HepG2 (cell line): ENCODE data around the gene COL13A1. TPM values are rescaled to one million over a fixed set of nuclear protein-coding genes. Genes with fewer than 3 reads are reported as not detected.

Experiments
- ATAC-seq: fragments of 200-7000 bp; cut with Tn5 transposase; 3 replicates; pipeline ENCODE4 v1.9.1; 2020; ENCODE audit warnings: mild to moderate bottlenecking, moderate library complexity
- BruUV-seq: library from RNA; stranded (reverse); fragments of 400-500 nt; replicated peaks from 2 replicates; lab custom pipeline; 2021; lab: Mats Ljungman, UMichigan
- CTCF ChIA-PET: fragments of 300-600 bp; formaldehyde crosslinking; extraction: SDS; loops from one replicate; lab custom pipeline; 2021; ENCODE audit warnings: low total read pairs, inconsistent platforms, low intra/inter-chr PET ratio; lab: Yijun Ruan, JAX
- POLR2A ChIA-PET: fragments of 350-600 bp; sonication (Branson Sonifier 250); formaldehyde crosslinking; loops from one replicate; lab custom pipeline; 2020; ENCODE audit warnings: antibody characterized with exemption, inconsistent platforms; lab: Yijun Ruan, JAX
- DNase-seq: peaks from one replicate; pipeline ENCODE4 v3.0.0-alpha.2; 2015; ENCODE audit warnings: low spot score
- FAIRE-seq: peaks from 3 replicates; lab custom pipeline; 2011; peaks lifted over from hg19 to GRCh38; lab: Jason Lieb, UNC
- H2AFZ ChIP-seq: one replicate; pipeline ENCODE4 v1.6.1; 2011; ENCODE audit warnings: low read length, inconsistent platforms
- H3K27ac ChIP-seq: fragments of 300-600 bp; 3 replicates; pipeline ENCODE4 v1.8.0; 2011; ENCODE audit warnings: mixed run types, mild to moderate bottlenecking, mixed read lengths, low read length, inconsistent platforms; ENCODE audit not compliant: insufficient read depth; ENCODE audit errors: extremely low read length
- H3K27me3 ChIP-seq, 2 experiments: fragments of 200-600 bp in 1 of 2; 2 replicates in 1 of 2; 3 replicates in 1 of 2; pipeline versions ENCODE4 v1.6.0 to v1.8.0; 2011; ENCODE audit warnings: low read length in 2 of 2, mild to moderate bottlenecking in 2 of 2, moderate library complexity in 2 of 2, inconsistent platforms in 1 of 2; ENCODE audit not compliant: insufficient read depth in 2 of 2, control insufficient read depth in 1 of 2
- H3K36me3 ChIP-seq, 2 experiments: fragments of 200-600 bp in 1 of 2; replicated peaks in 1 of 2; 2 replicates in 1 of 2; 3 replicates in 1 of 2; pipeline versions ENCODE4 v1.5.1 to v1.8.0; 2011; ENCODE audit warnings: low read length in 2 of 2, inconsistent platforms in 1 of 2; ENCODE audit not compliant: insufficient read depth in 2 of 2, control insufficient read depth in 1 of 2
- H3K4me1 ChIP-seq: 2 replicates; pipeline ENCODE4 v1.5.1; 2012; ENCODE audit warnings: low read length, inconsistent platforms; ENCODE audit not compliant: insufficient read depth
- H3K4me2 ChIP-seq: 2 replicates; pipeline ENCODE4 v1.6.0; 2011; ENCODE audit warnings: low read depth, low read length, inconsistent platforms
- H3K4me3 ChIP-seq, 3 experiments: fragments of 200-600 bp in 1 of 3; sonication (generic), shearing (Covaris generic) in 1 of 3; replicated peaks in 1 of 3; 2 replicates each; pipeline ENCODE4 v1.5.1; 2011 to 2016; ENCODE audit warnings: low read length in 3 of 3, inconsistent platforms in 2 of 3, low read depth in 2 of 3, mild to moderate bottlenecking in 2 of 3, control low read depth in 1 of 3, mixed read lengths in 1 of 3; ENCODE audit not compliant: insufficient read depth in 1 of 3
- H3K79me2 ChIP-seq: one replicate; pipeline ENCODE4 v1.6.1; 2011; ENCODE audit warnings: low read length, inconsistent platforms; ENCODE audit not compliant: insufficient read depth
- H3K9ac ChIP-seq: 2 replicates; pipeline ENCODE4 v1.6.0; 2011; ENCODE audit warnings: mild to moderate bottlenecking, low read depth, low read length, inconsistent platforms; ENCODE audit not compliant: insufficient read depth
- H3K9me3 ChIP-seq: 2 replicates; pipeline ENCODE4 v1.5.1; 2012; ENCODE audit warnings: mild to moderate bottlenecking, low read length
- H4K20me1 ChIP-seq: 2 replicates; pipeline ENCODE4 v1.6.0; 2011; ENCODE audit warnings: inconsistent platforms, mild to moderate bottlenecking, low read length, moderate library complexity; ENCODE audit not compliant: insufficient read depth
- ARHGAP35 ChIP-seq: sonication (generic); formaldehyde crosslinking; IDR thresholded peaks from 2 replicates; pipeline ENCODE4 v1.9.0; 2022; ENCODE audit warnings: mild to moderate bottlenecking, inconsistent platforms, moderate library complexity, missing genetic modification reagents, borderline replicate concordance
- FOXM1 ChIP-seq: sonication (generic); formaldehyde crosslinking; IDR thresholded peaks from 2 replicates; pipeline ENCODE4 v1.5.0; 2020; ENCODE audit warnings: missing genetic modification reagents
- PBX2 ChIP-seq: IDR thresholded peaks from 2 replicates; pipeline ENCODE4 v1.6.1; 2016; ENCODE audit warnings: control low read depth
- PRPF4 ChIP-seq: fragments of 200-400 bp; formaldehyde crosslinking; IDR thresholded peaks from 2 replicates; pipeline ENCODE4 v1.6.1; 2016; ENCODE audit warnings: low read length, low read depth; ENCODE audit not compliant: poor library complexity, severe bottlenecking
- RBAK ChIP-seq: sonication (generic); formaldehyde crosslinking; IDR thresholded peaks from 2 replicates; pipeline ENCODE4 v1.5.1; 2020; ENCODE audit warnings: mild to moderate bottlenecking, missing genetic modification reagents
- RFXAP ChIP-seq: sonication (generic); formaldehyde crosslinking; IDR thresholded peaks from 2 replicates; pipeline ENCODE4 v1.4.0; 2020; ENCODE audit warnings: missing genetic modification reagents, borderline replicate concordance
- RORA ChIP-seq: sonication (generic); formaldehyde crosslinking; IDR thresholded peaks from 2 replicates; pipeline ENCODE4 v1.5.0; 2020; ENCODE audit warnings: mild to moderate bottlenecking, missing genetic modification reagents, moderate library complexity
- ZBTB42 ChIP-seq: sonication (generic); formaldehyde crosslinking; IDR thresholded peaks from 2 replicates; pipeline ENCODE4 v1.5.0; 2020; ENCODE audit warnings: mild to moderate bottlenecking, missing genetic modification reagents
- ZFP41 ChIP-seq: sonication (generic); formaldehyde crosslinking; IDR thresholded peaks from 2 replicates; pipeline ENCODE4 v1.4.0; 2020; ENCODE audit warnings: mild to moderate bottlenecking, missing genetic modification reagents, borderline replicate concordance
- ZNF143 ChIP-seq: sonication (generic); formaldehyde crosslinking; IDR thresholded peaks from 2 replicates; pipeline ENCODE4 v1.4.0; 2020; ENCODE audit warnings: missing genetic modification reagents
- ZNF253 ChIP-seq: sonication (generic); formaldehyde crosslinking; IDR thresholded peaks from 2 replicates; pipeline ENCODE4 v1.8.0; 2022; ENCODE audit warnings: mild to moderate bottlenecking, missing genetic modification reagents, borderline replicate concordance
- ZNF615 ChIP-seq: sonication (generic); formaldehyde crosslinking; IDR thresholded peaks from 2 replicates; pipeline ENCODE4 v1.5.0; 2020; ENCODE audit warnings: mild to moderate bottlenecking, missing genetic modification reagents, borderline replicate concordance
- ZNF678 ChIP-seq: sonication (generic); formaldehyde crosslinking; IDR thresholded peaks from 2 replicates; pipeline ENCODE4 v1.4.0; 2020; ENCODE audit warnings: mild to moderate bottlenecking, missing genetic modification reagents
- ZNF780A ChIP-seq: sonication (generic); formaldehyde crosslinking; IDR thresholded peaks from 2 replicates; pipeline ENCODE4 v1.8.0; 2022; ENCODE audit warnings: mild to moderate bottlenecking, missing genetic modification reagents, moderate library complexity
- WGBS: methylation state at CpG from one replicate; pipeline ENCODE4 v1.1.6; 2017; ENCODE audit warnings: low lambda C conversion rate; 5-methylcytosine and 5-hydroxymethylcytosine counted together
- in situ Hi-C: cut with HindIII; loops from 2 replicates; pipeline ENCODE4 v1.10.0; 2017; ENCODE audit warnings: low pct_unique_long_range_greater_than_20kb; ENCODE audit not compliant: extremely low pct_ligation_motif_present
- intact Hi-C: fragments of 100-400 bp; cut with micrococcal nuclease; formaldehyde crosslinking; loops from one replicate; pipeline ENCODE4 v1.10.0; 2022; ENCODE audit not compliant: unreplicated experiment
- polyA plus RNA-seq, 8 experiments: library from polyadenylated mRNA; depleted of rRNA in 3 of 8; stranded (reverse) in 7 of 8; unstranded in 1 of 8; fragments of >200 nt; fragmentation: Illumina TruSeq in 4 of 8; extraction: Trizol in 4 of 8; gene quantifications; 2 replicates each; pipeline versions ENCODE4 v1.2.1 to v1.2.3, GENCODE V29; 2011 to 2016; ENCODE audit warnings: low read depth in 4 of 8, missing spikeins in 1 of 8, mixed read lengths in 1 of 8; ENCODE audit not compliant: insufficient read depth in 1 of 8
- total RNA-seq, 5 experiments: library from RNA; depleted of rRNA; stranded (reverse); fragments of >200 nt; fragmentation: Illumina TruSeq; extraction: Trizol; gene quantifications; 2 replicates each; pipeline ENCODE4 v1.2.3, GENCODE V29; 2016; ENCODE audit warnings: low read depth in 1 of 5
- TF ChIP-seq, protein P1 (sequence below): sonication (generic); formaldehyde crosslinking; IDR thresholded peaks from 2 replicates; pipeline ENCODE4 v1.4.0; 2020; ENCODE audit warnings: mild to moderate bottlenecking, missing genetic modification reagents

Gene COL13A1
- total and polyA plus RNA-seq, 2 of the 13 experiments (the other 11 are each of a cell fraction or from before 2014, with no cell fraction given), result 0.07 TPM; not detected in 1

GRCh38 chr10:69835233-69835632 lies 33.5 kb downstream of the COL13A1 start:
- CTCF ChIA-PET, result no interaction called here
- H3K27me3 ChIP-seq, result peaks cover 1 to 56% of the 10 kb centered on the region in 2 experiments
- no peak for FAIRE-seq
- no peaks in the 10 kb centered on the region for H4K20me1 ChIP-seq
- no peak for ATAC-seq
- TF ChIP-seq RFXAP (CRISPR knock-in tag) (no peak), RBAK (CRISPR knock-in tag) (no peak), PBX2 (CRISPR knock-in tag) (no peak)
- TF ChIP-seq, all 625 proteins: peak for 0
- POLR2A ChIA-PET, result no interaction called here
- in situ Hi-C loops (no loop called here), intact Hi-C loops (no loop called here)
- BruUV-seq, result no TSS peak
- H3K36me3 ChIP-seq, result no peaks in the 10 kb centered on the region
- no peak overlapping the region for H2AFZ ChIP-seq
- H3K9ac ChIP-seq, result no peak overlapping the region
- no peaks in the 10 kb centered on the region for H3K79me2 ChIP-seq
- no peak overlapping the region for H3K27ac ChIP-seq
- no peaks in the 10 kb centered on the region for H3K4me1 ChIP-seq
- H3K9me3 ChIP-seq, result no peaks in the 10 kb centered on the region
- no peak overlapping the region for H3K4me2 ChIP-seq
- no peak overlapping the region for H3K4me3 ChIP-seq
- 0% methylated on average over 2 of the region's 6 CpGs for WGBS
- no peak for DNase-seq

DNA sequence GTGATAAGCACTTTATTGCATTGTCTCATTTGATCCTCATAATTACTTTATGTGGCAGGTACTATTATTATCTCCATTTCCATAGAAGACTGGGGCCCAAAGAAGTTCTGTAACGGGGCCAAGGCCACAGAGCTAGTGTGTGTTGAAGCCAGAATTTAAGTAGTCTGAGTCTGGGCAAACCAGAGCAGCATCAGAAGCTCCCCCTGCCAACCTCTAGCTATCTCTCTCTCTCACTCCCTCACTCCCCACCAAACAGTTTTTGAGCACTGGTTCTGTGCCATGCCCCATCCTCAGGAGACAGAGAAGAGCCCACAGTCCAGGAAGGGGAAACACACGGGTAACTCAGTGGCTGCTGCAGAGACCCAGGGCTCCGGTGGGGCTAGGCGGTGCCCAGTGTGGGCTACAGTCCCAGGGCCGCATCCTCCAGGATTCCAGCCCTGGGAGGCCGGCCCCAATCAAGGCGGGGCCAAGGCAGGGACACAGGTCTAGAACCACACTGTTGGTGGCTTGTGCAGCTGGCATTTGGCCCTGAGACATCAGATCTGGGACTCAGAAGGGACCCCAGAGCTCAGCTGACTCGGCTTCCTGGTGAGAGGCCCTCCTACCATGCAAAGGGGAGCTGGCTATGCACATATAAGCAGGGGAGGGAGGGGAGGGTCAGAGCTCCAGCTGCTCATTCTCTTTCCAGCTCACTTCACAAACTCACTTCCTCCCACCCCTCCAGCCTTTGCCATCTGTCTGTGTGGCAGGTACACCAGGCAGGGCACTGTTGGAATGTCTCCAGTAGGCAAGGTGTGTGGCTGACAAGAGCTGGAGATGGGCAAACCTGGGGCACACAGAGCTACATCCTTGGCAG lies 34.4 kb downstream of the COL13A1 start:
- intact Hi-C loops (no loop called here), in situ Hi-C loops (no loop called here)
- ChIA-PET CTCF (no interaction called here), POLR2A (no interaction called here)
- Histone ChIP-seq H4K20me1 (no peaks in the 10 kb centered on the region), H3K4me3 (no peak overlapping the region), H3K4me1 (no peaks in the 10 kb centered on the region), H3K36me3 (no peaks in the 10 kb centered on the region), H3K79me2 (no peaks in the 10 kb centered on the region), H3K4me2 (no peak overlapping the region), H3K9ac (no peak overlapping the region), H3K27me3 (peaks cover 1 to 56% of the 10 kb centered on the region in 2 experiments), H2AFZ (no peak overlapping the region), H3K9me3 (no peaks in the 10 kb centered on the region), H3K27ac (no peak overlapping the region)
- FAIRE-seq (no peak), DNase-seq (no peak), ATAC-seq (no peak)
- BruUV-seq, result no TSS peak
- WGBS, result 0% methylated on average over 2 of the region's 8 CpGs
- TF ChIP-seq, protein P1, sequence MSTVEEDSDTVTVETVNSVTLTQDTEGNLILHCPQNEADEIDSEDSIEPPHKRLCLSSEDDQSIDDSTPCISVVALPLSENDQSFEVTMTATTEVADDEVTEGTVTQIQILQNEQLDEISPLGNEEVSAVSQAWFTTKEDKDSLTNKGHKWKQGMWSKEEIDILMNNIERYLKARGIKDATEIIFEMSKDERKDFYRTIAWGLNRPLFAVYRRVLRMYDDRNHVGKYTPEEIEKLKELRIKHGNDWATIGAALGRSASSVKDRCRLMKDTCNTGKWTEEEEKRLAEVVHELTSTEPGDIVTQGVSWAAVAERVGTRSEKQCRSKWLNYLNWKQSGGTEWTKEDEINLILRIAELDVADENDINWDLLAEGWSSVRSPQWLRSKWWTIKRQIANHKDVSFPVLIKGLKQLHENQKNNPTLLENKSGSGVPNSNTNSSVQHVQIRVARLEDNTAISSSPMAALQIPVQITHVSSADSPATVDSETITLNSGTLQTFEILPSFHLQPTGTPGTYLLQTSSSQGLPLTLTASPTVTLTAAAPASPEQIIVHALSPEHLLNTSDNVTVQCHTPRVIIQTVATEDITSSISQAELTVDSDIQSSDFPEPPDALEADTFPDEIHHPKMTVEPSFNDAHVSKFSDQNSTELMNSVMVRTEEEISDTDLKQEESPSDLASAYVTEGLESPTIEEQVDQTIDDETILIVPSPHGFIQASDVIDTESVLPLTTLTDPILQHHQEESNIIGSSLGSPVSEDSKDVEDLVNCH (CRISPR knock-in tag), result no peak
- no peak for TF ChIP-seq ZNF143
- no peak for TF ChIP-seq RORA (CRISPR knock-in tag)
- TF ChIP-seq ZFP41 (CRISPR knock-in tag), result no peak
- TF ChIP-seq ZNF615, result no peak
- no peak for TF ChIP-seq ZNF253
- no peak for TF ChIP-seq ZBTB42 (CRISPR knock-in tag)
- TF ChIP-seq FOXM1 (CRISPR knock-in tag), result no peak
- no peak for TF ChIP-seq PRPF4
- TF ChIP-seq ZNF678 (CRISPR knock-in tag), result no peak
- TF ChIP-seq ZNF780A, result no peak
- no peak for TF ChIP-seq ARHGAP35 (CRISPR knock-in tag)
